Measurements from ENCODE around the gene C14orf180.

DNA sequence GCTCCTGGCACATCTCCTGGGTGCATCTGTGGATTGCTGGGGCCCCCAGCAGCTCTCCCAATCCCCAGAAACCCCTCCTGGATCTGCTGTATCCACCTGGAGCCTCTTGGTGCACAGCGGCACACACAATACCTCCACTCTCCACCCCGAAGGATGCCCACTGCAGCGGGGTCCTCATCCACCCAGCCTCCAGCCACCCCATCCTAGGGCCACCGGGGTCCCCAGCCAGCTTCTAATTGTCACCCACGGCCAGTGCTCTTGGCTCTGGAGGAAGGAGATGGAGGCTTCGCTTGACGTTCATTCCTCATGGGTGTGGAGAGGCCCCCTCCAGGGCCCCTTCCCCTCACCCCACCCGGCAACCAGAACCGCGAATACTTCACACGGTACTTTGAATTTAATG is 56.6 kb downstream of the C14orf180 start:
- TF ChIP-seq CTCF (IDR thresholded peaks at IDR 0.05) (no peak), POLR2A (IDR thresholded peaks at IDR 0.05) (no peak)
